ENCODE results near the gene ING5.

GRCh38 chr2:241654551-241654950 lies 47.3 kb upstream of the ING5 start:
- TF ChIP-seq, protein P1, sequence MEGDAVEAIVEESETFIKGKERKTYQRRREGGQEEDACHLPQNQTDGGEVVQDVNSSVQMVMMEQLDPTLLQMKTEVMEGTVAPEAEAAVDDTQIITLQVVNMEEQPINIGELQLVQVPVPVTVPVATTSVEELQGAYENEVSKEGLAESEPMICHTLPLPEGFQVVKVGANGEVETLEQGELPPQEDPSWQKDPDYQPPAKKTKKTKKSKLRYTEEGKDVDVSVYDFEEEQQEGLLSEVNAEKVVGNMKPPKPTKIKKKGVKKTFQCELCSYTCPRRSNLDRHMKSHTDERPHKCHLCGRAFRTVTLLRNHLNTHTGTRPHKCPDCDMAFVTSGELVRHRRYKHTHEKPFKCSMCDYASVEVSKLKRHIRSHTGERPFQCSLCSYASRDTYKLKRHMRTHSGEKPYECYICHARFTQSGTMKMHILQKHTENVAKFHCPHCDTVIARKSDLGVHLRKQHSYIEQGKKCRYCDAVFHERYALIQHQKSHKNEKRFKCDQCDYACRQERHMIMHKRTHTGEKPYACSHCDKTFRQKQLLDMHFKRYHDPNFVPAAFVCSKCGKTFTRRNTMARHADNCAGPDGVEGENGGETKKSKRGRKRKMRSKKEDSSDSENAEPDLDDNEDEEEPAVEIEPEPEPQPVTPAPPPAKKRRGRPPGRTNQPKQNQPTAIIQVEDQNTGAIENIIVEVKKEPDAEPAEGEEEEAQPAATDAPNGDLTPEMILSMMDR (IDR thresholded peaks at IDR 0.05) = no peak
- TF ChIP-seq POLR2AphosphoS5 (IDR thresholded peaks at IDR 0.05; ENCODE audit: low read depth, low read length) = no peak

All from Panc1 (cell line).